SK-MEL-5 (cell line): ENCODE results near the gene PCBP2. TPM values are rescaled to one million over a fixed set of nuclear protein-coding genes. Genes with fewer than 3 reads are reported as not detected.
"Not testable (repeated sequence)": the region's sequence is repeated elsewhere in the genome, so short reads cannot be mapped to it uniquely, and the experiment has no call there.

Source experiments
- DNase-seq: peaks from one replicate; pipeline ENCODE4 v3.0.0-alpha.2; 2016; ENCODE audit warnings: low read depth, low spot score
- in situ Hi-C: cut with HindIII; loops from 2 replicates; pipeline ENCODE4 v1.10.0; 2016; ENCODE audit warnings: low sequenced_read_pairs, high pct_unique_total_duplicates, low pct_unique_long_range_greater_than_20kb
- total RNA-seq: library from RNA; depleted of rRNA; stranded (reverse); fragments of >200 nt; shearing (Covaris generic); gene quantifications from 2 replicates; pipeline ENCODE4 v1.2.3, GENCODE V29; 2014

Gene PCBP2
- total RNA-seq, 1 experiment from 2014 or later: 165 TPM

GRCh38 chr12:53463802-53464560, 12.1 kb downstream of the PCBP2 start:
- no peak for DNase-seq
- in situ Hi-C loops: no loop called here

- no peak for DNase-seq
- in situ Hi-C loops: no loop called here
Measured at GRCh38 chr12:53464685-53465418, 12.9 kb downstream of the PCBP2 start.

GRCh38 chr12:53465679-53466078, 13.8 kb downstream of the PCBP2 start:
- no peak for DNase-seq
- in situ Hi-C loops: no loop called here

GRCh38 chr12:53466640-53467039, 14.7 kb downstream of the PCBP2 start:
- no peak for DNase-seq
- in situ Hi-C loops: no loop called here

GRCh38 chr12:53467082-53467481, 15.2 kb downstream of the PCBP2 start:
- no peak for DNase-seq
- in situ Hi-C loops: no loop called here

- in situ Hi-C loops: no loop called here
- DNase-seq: no peak
Measured at GRCh38 chr12:53467880-53468279, 16.0 kb downstream of the PCBP2 start.

- no peak for DNase-seq
- in situ Hi-C loops: no loop called here
Measured at GRCh38 chr12:53468282-53468681, 16.4 kb downstream of the PCBP2 start.

- in situ Hi-C loops: no loop called here
- DNase-seq: no peak
Measured at GRCh38 chr12:53472056-53472582, 20.2 kb downstream of the PCBP2 start.

- DNase-seq: no peak
- in situ Hi-C loops: no loop called here
Measured at GRCh38 chr12:53474077-53474476, 22.2 kb downstream of the PCBP2 start.

- in situ Hi-C loops: no loop called here
- DNase-seq: no peak
Measured at GRCh38 chr12:53474819-53475218, 22.9 kb downstream of the PCBP2 start.

- peak; percentile 64 for DNase-seq
- in situ Hi-C loops: no loop called here
Measured at GRCh38 chr12:53476769-53477209, 24.9 kb downstream of the PCBP2 start.

GRCh38 chr12:53478865-53479264, 27.0 kb downstream of the PCBP2 start:
- in situ Hi-C loops: no loop called here
- DNase-seq: no peak

GRCh38 chr12:53479331-53479730, 27.4 kb downstream of the PCBP2 start:
- no peak for DNase-seq
- in situ Hi-C loops: no loop called here

- DNase-seq: no peak
- in situ Hi-C loops: no loop called here
Measured at GRCh38 chr12:53480491-53481442, 28.9 kb downstream of the PCBP2 start.

- DNase-seq, in situ Hi-C loops: not testable (repeated sequence)
Measured at GRCh38 chr12:53481458-53481857, 29.6 kb downstream of the PCBP2 start.

- peak; percentile 49 for DNase-seq
- in situ Hi-C loops: no loop called here
Measured at GRCh38 chr12:53481939-53482586, 30.2 kb downstream of the PCBP2 start.

- no peak for DNase-seq
- in situ Hi-C loops: no loop called here
Measured at GRCh38 chr12:53482626-53483168, 30.8 kb downstream of the PCBP2 start.
